ENCODE data around the gene TTC33. TPM values are rescaled to one million over a fixed set of nuclear protein-coding genes. Genes with fewer than 3 reads are reported as not detected.

The TTC33 gene
- total and polyA plus RNA-seq, 12 donors = 6.4 to 20.1 (median 17.5) TPM

GRCh38 chr5:40784916-40785315, 29.2 kb upstream of the TTC33 start:
- 88 to 90% methylated on average over 1 of the region's 1 CpG for WGBS, 2 donors
- no peak for TF ChIP-seq CTCF (IDR thresholded peaks at IDR 0.05)
- peaks cover 0 to 16% (median 5%) of the 10 kb centered on the region in 11 donors for H3K9me3 ChIP-seq
- no peak overlapping the region for H3K4me3 ChIP-seq
- H3K27me3 ChIP-seq = no peaks in the 10 kb centered on the region
- no peak overlapping the region for H3K27ac ChIP-seq
- H3K4me1 ChIP-seq = peaks cover 0 to 58% (median 28%) of the 10 kb centered on the region in 9 donors
- intact Hi-C loops (cut with DNase I) = no loop called here
- DNase-seq = no peak
- no peak for ATAC-seq
- peaks cover 0 to 14% (median 0%) of the 10 kb centered on the region in 9 donors for H3K36me3 ChIP-seq

- Histone ChIP-seq H3K36me3 (peaks cover 0 to 14% (median 0%) of the 10 kb centered on the region in 9 donors), H3K27me3 (no peaks in the 10 kb centered on the region), H3K9me3 (peaks cover 0 to 16% (median 5%) of the 10 kb centered on the region in 11 donors), H3K4me1 (peaks cover 0 to 52% (median 27%) of the 10 kb centered on the region in 9 donors), H3K27ac (no peak overlapping the region), H3K4me3 (no peak overlapping the region)
- no peak for ATAC-seq
- DNase-seq = no peak
- intact Hi-C loops (cut with DNase I) = no loop called here
- 97 to 100% methylated on average over 1 of the region's 1 CpG for WGBS, 2 donors
- no peak for TF ChIP-seq CTCF (IDR thresholded peaks at IDR 0.05)
These were observed 28.4 kb upstream of the TTC33 start for GRCh38 chr5:40784027-40784653.

DNA sequence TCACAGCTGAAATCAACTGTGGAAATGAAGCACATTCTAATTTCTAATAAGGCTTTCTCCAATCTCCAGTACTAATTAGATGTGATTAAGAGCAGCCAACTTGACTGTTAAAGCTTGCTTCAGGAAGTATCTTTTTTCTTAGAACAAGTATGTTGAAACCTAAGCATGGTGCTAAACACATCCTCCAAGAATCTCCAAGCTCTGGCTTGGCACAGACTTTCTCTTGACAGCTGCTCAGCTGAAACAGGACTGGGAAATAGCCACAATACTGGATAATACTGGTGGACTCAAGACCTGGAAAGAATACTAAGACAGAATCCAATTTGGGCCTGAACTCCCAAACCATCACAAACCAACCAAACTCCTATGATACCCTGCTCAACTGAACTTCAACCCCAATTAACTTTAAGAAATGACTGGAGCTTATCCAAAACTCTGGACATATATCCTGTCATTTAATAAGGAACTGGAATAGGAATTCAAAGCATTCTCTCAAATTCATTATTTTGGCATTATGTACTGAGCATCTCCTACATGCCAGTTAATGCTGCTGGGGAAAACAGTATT, 26.2 kb upstream of the TTC33 start:
- Histone ChIP-seq H3K27ac (no peak overlapping the region), H3K4me3 (no peak overlapping the region), H3K9me3 (peaks cover 0 to 4% (median 0%) of the 10 kb centered on the region in 11 donors), H3K4me1 (peaks cover 0 to 50% (median 27%) of the 10 kb centered on the region in 9 donors), H3K27me3 (no peaks in the 10 kb centered on the region), H3K36me3 (peaks cover 0 to 8% (median 0%) of the 10 kb centered on the region in 9 donors)
- intact Hi-C loops (cut with DNase I) = no loop called here
- DNase-seq (peak in 1 of 2 donors; percentile 11), ATAC-seq (peak; percentile 50 to 91 (median 70))
- TF ChIP-seq CTCF (IDR thresholded peaks at IDR 0.05) = no peak

DNA sequence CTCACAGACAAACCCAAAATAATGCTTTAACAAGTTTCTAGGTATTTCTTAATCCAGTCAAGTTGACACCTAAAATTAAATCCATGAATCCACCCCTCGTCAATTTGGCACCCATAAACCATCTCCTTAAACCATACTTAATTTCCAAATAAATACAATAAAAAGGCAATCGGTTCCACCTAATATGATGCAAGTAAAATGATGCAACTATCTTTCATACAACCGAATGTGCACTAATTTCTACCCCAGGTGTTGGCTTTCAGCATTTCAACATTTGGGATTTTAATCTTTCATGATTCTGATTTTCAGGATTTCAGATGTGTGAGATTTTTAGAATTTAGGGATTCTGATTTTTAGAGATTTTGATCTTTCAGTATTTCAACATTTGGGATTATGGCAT, 25.1 kb upstream of the TTC33 start:
- Histone ChIP-seq H3K36me3 (peaks cover 0 to 19% (median 4%) of the 10 kb centered on the region in 9 donors), H3K27ac (no peak overlapping the region), H3K9me3 (no peaks in the 10 kb centered on the region), H3K4me3 (no peak overlapping the region), H3K27me3 (no peaks in the 10 kb centered on the region), H3K4me1 (peaks cover 0 to 60% (median 30%) of the 10 kb centered on the region in 9 donors)
- intact Hi-C loops (cut with DNase I) = no loop called here
- TF ChIP-seq CTCF (IDR thresholded peaks at IDR 0.05) = no peak
- 94 to 97% methylated on average over 3 of the region's 3 CpGs for WGBS, 2 donors
- DNase-seq = no peak
- ATAC-seq = no peak

Measured in heart right ventricle (tissue), 16 donors.